T follicular helper cell (primary cell): ENCODE measurements around the gene SERTM1.

Experiments used
- DNase-seq: peaks from one replicate; pipeline ENCODE4 v3.0.0-alpha.2; 2020; ENCODE audit warnings: low read depth

The SERTM1 gene

GRCh38 chr13:36710396-36710795, 36.6 kb downstream of the SERTM1 start:
- no peak for DNase-seq

DNA sequence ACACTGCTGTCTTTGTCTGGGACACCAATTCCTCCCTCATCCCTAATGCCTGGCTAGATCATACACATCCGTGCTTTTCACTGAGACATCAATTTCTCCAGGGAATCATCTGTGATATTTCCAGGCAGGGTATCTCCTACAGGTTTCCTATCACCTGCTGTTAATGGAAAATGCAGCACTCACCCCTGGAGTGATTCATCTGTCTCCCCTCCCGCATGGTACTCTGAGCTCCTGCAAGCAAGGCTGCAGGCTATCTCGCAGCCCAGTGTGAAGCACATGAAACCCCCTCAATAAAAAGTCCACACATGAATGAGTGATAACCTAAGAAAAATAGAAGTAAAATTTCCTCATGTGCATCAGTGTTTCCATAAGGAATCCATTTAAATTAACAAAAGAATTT, 38.5 kb downstream of the SERTM1 start:
- no peak for DNase-seq

- no peak for DNase-seq
Measured at GRCh38 chr13:36712770-36713169, 39.0 kb downstream of the SERTM1 start.

- DNase-seq = no peak
Measured at GRCh38 chr13:36713887-36714286, 40.1 kb downstream of the SERTM1 start.

- DNase-seq = no peak
Measured at GRCh38 chr13:36715841-36716240, 42.0 kb downstream of the SERTM1 start.

DNA sequence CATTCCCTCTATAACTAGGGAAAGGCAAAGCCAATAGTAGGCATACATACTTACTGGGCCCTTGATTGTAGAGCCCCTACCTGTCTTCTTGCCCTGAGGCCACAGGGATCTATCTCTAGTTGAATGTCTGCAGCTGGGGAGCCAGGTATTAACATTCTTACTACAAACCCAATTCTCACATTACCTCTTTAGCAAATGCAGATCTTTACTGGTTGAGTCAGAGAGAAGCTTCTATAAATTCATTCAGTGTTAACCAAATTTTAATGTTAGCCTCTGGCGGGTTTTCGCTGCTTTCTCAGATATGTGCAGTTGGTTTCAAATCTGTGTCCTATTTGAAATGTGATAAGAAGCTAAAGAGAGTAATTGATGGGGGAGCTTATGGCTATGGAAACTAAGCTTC, 43.2 kb downstream of the SERTM1 start:
- DNase-seq = no peak

GRCh38 chr13:36717966-36718545, 44.2 kb downstream of the SERTM1 start:
- DNase-seq = no peak

DNA sequence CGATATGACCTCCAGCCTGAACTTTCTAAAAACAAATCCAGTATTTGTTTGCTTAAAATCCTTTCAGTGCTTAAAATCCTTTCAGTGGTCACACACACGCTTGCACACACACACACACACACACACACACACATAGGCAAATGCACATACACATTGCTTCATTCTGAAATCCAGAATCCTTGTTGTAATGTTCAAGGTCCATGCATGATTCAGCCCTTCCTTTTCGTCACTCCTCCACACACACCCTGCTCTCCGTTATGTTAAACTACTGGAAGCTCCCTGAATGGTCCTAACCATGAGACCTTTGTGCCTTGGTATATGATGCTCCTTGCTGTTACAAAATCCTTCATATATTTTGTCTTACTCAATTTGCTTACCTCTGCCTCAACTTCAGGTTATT, 44.9 kb downstream of the SERTM1 start:
- DNase-seq = no peak

DNA sequence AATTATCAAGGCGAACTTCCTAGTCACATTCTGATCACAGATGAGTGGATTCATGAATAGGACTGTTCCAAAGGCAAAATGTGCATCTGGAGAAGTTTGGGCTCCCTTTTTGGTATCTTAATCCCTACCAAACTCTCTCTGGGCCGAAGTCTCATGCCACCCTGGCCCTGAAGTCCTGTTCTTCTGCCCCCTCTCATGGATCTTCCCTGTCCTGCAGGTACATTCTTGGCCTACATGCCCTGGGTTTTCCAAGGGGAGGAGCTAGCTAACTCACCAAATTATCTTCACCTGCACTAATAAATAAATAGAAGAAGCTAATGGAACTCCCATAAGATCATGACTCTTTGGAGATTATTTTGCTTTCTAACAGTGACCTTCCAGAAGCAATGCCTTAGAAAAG, 50.3 kb downstream of the SERTM1 start:
- DNase-seq = no peak

- DNase-seq = no peak
Measured at GRCh38 chr13:36725936-36726335, 52.1 kb downstream of the SERTM1 start.

DNA sequence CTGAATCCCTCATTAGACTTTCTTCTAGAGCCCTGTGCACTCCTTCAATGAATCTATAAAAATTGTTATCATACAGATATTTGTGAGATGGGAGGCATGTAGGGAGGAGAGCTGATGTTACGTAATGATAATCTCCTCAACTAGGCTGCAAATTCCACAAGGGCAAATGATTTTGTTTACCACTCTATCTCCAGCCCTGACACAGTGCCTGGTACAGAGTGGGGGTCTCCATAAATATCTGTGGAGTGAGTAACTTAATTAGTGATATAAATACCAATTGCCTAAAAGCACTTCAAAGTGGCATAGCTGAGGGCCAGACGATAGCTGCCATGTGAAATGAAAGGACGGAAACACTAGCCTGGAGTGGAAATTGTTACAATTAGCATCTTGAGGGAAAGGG, 54.2 kb downstream of the SERTM1 start:
- no peak for DNase-seq

GRCh38 chr13:36736119-36736726, 62.4 kb downstream of the SERTM1 start:
- DNase-seq = no peak

GRCh38 chr13:36737524-36738083, 63.8 kb downstream of the SERTM1 start:
- DNase-seq = no peak

DNA sequence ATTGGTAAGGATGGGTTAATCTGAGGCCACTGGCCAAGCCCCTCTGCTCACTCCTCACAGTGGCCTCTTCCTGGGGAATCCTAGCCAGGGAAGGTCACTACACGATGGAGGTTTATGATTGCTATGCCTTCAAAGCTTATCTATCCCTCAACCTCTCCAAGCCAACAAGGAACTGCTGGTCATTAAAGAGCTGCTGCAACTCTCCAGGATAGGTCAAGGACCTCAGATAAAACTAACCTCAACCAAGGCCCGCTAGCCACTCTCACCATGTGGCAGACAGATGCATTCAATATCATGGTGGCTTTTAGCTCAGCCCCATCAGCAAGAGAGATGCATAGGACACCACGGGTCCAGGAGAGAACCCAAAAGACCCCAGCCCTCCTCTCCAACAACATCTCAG, 71.6 kb downstream of the SERTM1 start:
- no peak for DNase-seq

DNA sequence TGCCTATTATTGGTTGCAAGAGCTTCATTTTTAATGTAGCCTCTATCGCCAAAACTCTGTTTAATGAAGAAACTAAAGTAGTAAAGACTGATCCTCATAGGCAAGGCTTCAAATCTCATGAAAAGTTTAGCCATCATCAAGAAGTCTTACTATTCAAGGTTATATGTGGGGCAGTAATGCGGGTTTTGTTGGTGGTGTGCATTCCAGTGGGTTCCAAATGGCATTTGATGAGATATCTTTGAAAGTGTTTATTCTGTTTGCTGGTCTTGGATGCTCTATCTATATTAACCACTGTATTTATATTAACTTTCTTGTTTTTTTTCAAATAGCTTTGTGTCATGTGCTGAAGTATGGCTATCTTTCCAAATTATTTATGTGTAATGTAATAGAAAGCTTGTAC, 72.2 kb downstream of the SERTM1 start:
- no peak for DNase-seq
